Measurements from ENCODE around the gene PDPN.

The PDPN gene

GRCh38 chr1:13584876-13585611 lies 1.4 kb downstream of the PDPN start:
- H3K27me3 ChIP-seq (replicated peaks in 2 of 5; ENCODE audit: control insufficient read depth in 4 of 5, insufficient read depth in 5 of 5, low read length in 4 of 5): peaks cover 12 to 93% (median 49%) of the 10 kb centered on the region in 5 experiments
- ChIA-PET POLR2A (no interaction called here), CTCF (no interaction called here)
- H3K4me3 ChIP-seq (ENCODE audit: control insufficient read depth in 1 of 7, extremely low read depth in 1 of 7, insufficient read depth in 4 of 7, low read depth in 2 of 7, low read length in 6 of 7): no peak overlapping the region
- H3K36me3 ChIP-seq (ENCODE audit: control insufficient read depth in 4 of 4, insufficient read depth in 4 of 4, low read length in 3 of 4): no peaks in the 10 kb centered on the region
- WGBS (ENCODE audit: insufficient coverage): 49% methylated on average over 7 of the region's 11 CpGs
- peaks cover 0 to 1% (median 0%) of the 10 kb centered on the region in 5 experiments for H3K9me3 ChIP-seq (ENCODE audit: control extremely low read depth in 1 of 5, control insufficient read depth in 4 of 5, insufficient read depth in 2 of 5, low read depth in 1 of 5, low read length in 4 of 5)
- H3K27ac ChIP-seq (ENCODE audit: insufficient read depth in 1 of 2, low read depth in 1 of 2, low read length in 2 of 2, poor library complexity in 1 of 2, severe bottlenecking in 2 of 2): no peak overlapping the region
- peaks cover 0 to 9% (median 2%) of the 10 kb centered on the region in 4 experiments for H3K4me1 ChIP-seq (ENCODE audit: control extremely low read depth in 1 of 4, control insufficient read depth in 4 of 4, insufficient read depth in 4 of 4, low read length in 3 of 4)
- DNase-seq: no peak

GRCh38 chr1:13585612-13585991 lies 2.0 kb downstream of the PDPN start:
- ChIA-PET CTCF (no interaction called here), POLR2A (no interaction called here)
- Histone ChIP-seq H3K4me1 (ENCODE audit: control extremely low read depth in 1 of 4, control insufficient read depth in 4 of 4, insufficient read depth in 4 of 4, low read length in 3 of 4) (peaks cover 0 to 9% (median 2%) of the 10 kb centered on the region in 4 experiments), H3K36me3 (ENCODE audit: control insufficient read depth in 4 of 4, insufficient read depth in 4 of 4, low read length in 3 of 4) (no peaks in the 10 kb centered on the region), H3K27me3 (replicated peaks in 2 of 5; ENCODE audit: control insufficient read depth in 4 of 5, insufficient read depth in 5 of 5, low read length in 4 of 5) (peaks cover 12 to 95% (median 49%) of the 10 kb centered on the region in 5 experiments), H3K9me3 (ENCODE audit: control extremely low read depth in 1 of 5, control insufficient read depth in 4 of 5, insufficient read depth in 2 of 5, low read depth in 1 of 5, low read length in 4 of 5) (peaks cover 0 to 1% (median 0%) of the 10 kb centered on the region in 5 experiments), H3K4me3 (ENCODE audit: control insufficient read depth in 1 of 7, extremely low read depth in 1 of 7, insufficient read depth in 4 of 7, low read depth in 2 of 7, low read length in 6 of 7) (no peak overlapping the region), H3K27ac (ENCODE audit: insufficient read depth in 1 of 2, low read depth in 1 of 2, low read length in 2 of 2, poor library complexity in 1 of 2, severe bottlenecking in 2 of 2) (no peak overlapping the region)
- no peak for DNase-seq
- 14% methylated on average over 3 of the region's 9 CpGs for WGBS (ENCODE audit: insufficient coverage)

- Histone ChIP-seq H3K4me3 (ENCODE audit: control insufficient read depth in 1 of 7, extremely low read depth in 1 of 7, insufficient read depth in 4 of 7, low read depth in 2 of 7, low read length in 6 of 7) (no peak overlapping the region), H3K27ac (ENCODE audit: insufficient read depth in 1 of 2, low read depth in 1 of 2, low read length in 2 of 2, poor library complexity in 1 of 2, severe bottlenecking in 2 of 2) (no peak overlapping the region), H3K4me1 (ENCODE audit: control extremely low read depth in 1 of 4, control insufficient read depth in 4 of 4, insufficient read depth in 4 of 4, low read length in 3 of 4) (peaks cover 0 to 9% (median 2%) of the 10 kb centered on the region in 4 experiments), H3K36me3 (ENCODE audit: control insufficient read depth in 4 of 4, insufficient read depth in 4 of 4, low read length in 3 of 4) (no peaks in the 10 kb centered on the region), H3K9me3 (ENCODE audit: control extremely low read depth in 1 of 5, control insufficient read depth in 4 of 5, insufficient read depth in 2 of 5, low read depth in 1 of 5, low read length in 4 of 5) (peaks cover 0 to 1% (median 0%) of the 10 kb centered on the region in 5 experiments), H3K27me3 (replicated peaks in 2 of 5; ENCODE audit: control insufficient read depth in 4 of 5, insufficient read depth in 5 of 5, low read length in 4 of 5) (peaks cover 12 to 91% (median 49%) of the 10 kb centered on the region in 5 experiments)
- WGBS (ENCODE audit: insufficient coverage): 81% methylated on average over 7 of the region's 7 CpGs
- ChIA-PET POLR2A (no interaction called here), CTCF (no interaction called here)
- no peak for DNase-seq
These were observed 2.4 kb downstream of the PDPN start for GRCh38 chr1:13586001-13586400.

GRCh38 chr1:13587256-13588030 lies 3.8 kb downstream of the PDPN start:
- H3K36me3 ChIP-seq (ENCODE audit: control insufficient read depth in 4 of 4, insufficient read depth in 4 of 4, low read length in 3 of 4): no peaks in the 10 kb centered on the region
- no peak overlapping the region for H3K4me3 ChIP-seq (ENCODE audit: control insufficient read depth in 1 of 7, extremely low read depth in 1 of 7, insufficient read depth in 4 of 7, low read depth in 2 of 7, low read length in 6 of 7)
- 64% methylated on average over 8 of the region's 9 CpGs for WGBS (ENCODE audit: insufficient coverage)
- peaks cover 3 to 79% (median 36%) of the 10 kb centered on the region in 5 experiments for H3K27me3 ChIP-seq (replicated peaks in 2 of 5; ENCODE audit: control insufficient read depth in 4 of 5, insufficient read depth in 5 of 5, low read length in 4 of 5)
- H3K9me3 ChIP-seq (ENCODE audit: control extremely low read depth in 1 of 5, control insufficient read depth in 4 of 5, insufficient read depth in 2 of 5, low read depth in 1 of 5, low read length in 4 of 5): peaks cover 0 to 1% (median 0%) of the 10 kb centered on the region in 5 experiments
- H3K4me1 ChIP-seq (ENCODE audit: control extremely low read depth in 1 of 4, control insufficient read depth in 4 of 4, insufficient read depth in 4 of 4, low read length in 3 of 4): peaks cover 0 to 9% (median 2%) of the 10 kb centered on the region in 4 experiments
- ChIA-PET POLR2A (no interaction called here), CTCF (no interaction called here)
- no peak for DNase-seq
- H3K27ac ChIP-seq (ENCODE audit: insufficient read depth in 1 of 2, low read depth in 1 of 2, low read length in 2 of 2, poor library complexity in 1 of 2, severe bottlenecking in 2 of 2): no peak overlapping the region

GRCh38 chr1:13588946-13589796 lies 5.5 kb downstream of the PDPN start:
- ChIA-PET POLR2A (no interaction called here), CTCF (no interaction called here)
- WGBS (ENCODE audit: insufficient coverage): 93% methylated on average over 5 of the region's 11 CpGs

GRCh38 chr1:13590486-13590885 lies 6.9 kb downstream of the PDPN start:
- no peak for DNase-seq
- Histone ChIP-seq H3K27ac (ENCODE audit: insufficient read depth in 1 of 2, low read depth in 1 of 2, low read length in 2 of 2, poor library complexity in 1 of 2, severe bottlenecking in 2 of 2) (no peak overlapping the region), H3K27me3 (replicated peaks in 2 of 5; ENCODE audit: control insufficient read depth in 4 of 5, insufficient read depth in 5 of 5, low read length in 4 of 5) (peaks cover 3 to 61% (median 23%) of the 10 kb centered on the region in 5 experiments), H3K9me3 (ENCODE audit: control extremely low read depth in 1 of 5, control insufficient read depth in 4 of 5, insufficient read depth in 2 of 5, low read depth in 1 of 5, low read length in 4 of 5) (peaks cover 0 to 1% (median 0%) of the 10 kb centered on the region in 5 experiments), H3K36me3 (ENCODE audit: control insufficient read depth in 4 of 4, insufficient read depth in 4 of 4, low read length in 3 of 4) (no peaks in the 10 kb centered on the region), H3K4me1 (ENCODE audit: control extremely low read depth in 1 of 4, control insufficient read depth in 4 of 4, insufficient read depth in 4 of 4, low read length in 3 of 4) (no peaks in the 10 kb centered on the region), H3K4me3 (ENCODE audit: control insufficient read depth in 1 of 7, extremely low read depth in 1 of 7, insufficient read depth in 4 of 7, low read depth in 2 of 7, low read length in 6 of 7) (no peak overlapping the region)
- 82% methylated on average over 7 of the region's 7 CpGs for WGBS (ENCODE audit: insufficient coverage)
- ChIA-PET CTCF (no interaction called here), POLR2A (no interaction called here)

More at GRCh38 chr1:13588946-13589796, 5.5 kb downstream of the PDPN start:
- Histone ChIP-seq H3K4me3 (ENCODE audit: control insufficient read depth in 1 of 7, extremely low read depth in 1 of 7, insufficient read depth in 4 of 7, low read depth in 2 of 7, low read length in 6 of 7) (no peak overlapping the region), H3K4me1 (ENCODE audit: control extremely low read depth in 1 of 4, control insufficient read depth in 4 of 4, insufficient read depth in 4 of 4, low read length in 3 of 4) (peaks cover 0 to 2% (median under 1%) of the 10 kb centered on the region in 4 experiments), H3K36me3 (ENCODE audit: control insufficient read depth in 4 of 4, insufficient read depth in 4 of 4, low read length in 3 of 4) (no peaks in the 10 kb centered on the region), H3K9me3 (ENCODE audit: control extremely low read depth in 1 of 5, control insufficient read depth in 4 of 5, insufficient read depth in 2 of 5, low read depth in 1 of 5, low read length in 4 of 5) (peaks cover 0 to 1% (median 0%) of the 10 kb centered on the region in 5 experiments), H3K27me3 (replicated peaks in 2 of 5; ENCODE audit: control insufficient read depth in 4 of 5, insufficient read depth in 5 of 5, low read length in 4 of 5) (peaks cover 3 to 67% (median 36%) of the 10 kb centered on the region in 5 experiments), H3K27ac (ENCODE audit: insufficient read depth in 1 of 2, low read depth in 1 of 2, low read length in 2 of 2, poor library complexity in 1 of 2, severe bottlenecking in 2 of 2) (no peak overlapping the region)
- no peak for DNase-seq
